Esophagus squamous epithelium (tissue), 5 donors: ENCODE data around the gene ASB8. TPM values are rescaled to one million over a fixed set of nuclear protein-coding genes. Genes with fewer than 3 reads are reported as not detected.

ENCODE experiments used
- DNase-seq: peaks from one replicate; lab custom pipeline; 2025; lab: John Stamatoyannopoulos, UW
- H3K27ac ChIP-seq, 4 donors: fragments of 200-600 bp; sonication (generic); one replicate each; pipeline ENCODE4 v1.5.1; 2016 to 2019; ENCODE audit warnings: mild to moderate bottlenecking in 1 of 4
- H3K27me3 ChIP-seq, 4 donors: fragments of 200-600 bp; sonication (generic); 1 replicate in 3 of 4; 2 replicates in 1 of 4; pipeline versions ENCODE4 v1.5.1 to v1.6.0; 2017 to 2021; ENCODE audit warnings: antibody characterized with exemption in 1 of 4
- H3K36me3 ChIP-seq, 3 donors: fragments of 200-600 bp; sonication (generic); one replicate each; pipeline ENCODE4 v1.5.1; 2016 to 2019
- H3K4me1 ChIP-seq, 3 donors: fragments of 200-600 bp; sonication (generic); one replicate each; pipeline ENCODE4 v1.5.1; 2017 to 2019
- H3K4me3 ChIP-seq, 4 donors: fragments of 200-600 bp; sonication (generic); 1 replicate in 3 of 4; 2 replicates in 1 of 4; pipeline ENCODE4 v1.5.1; 2016 to 2019; ENCODE audit warnings: mild to moderate bottlenecking in 2 of 4, moderate library complexity in 1 of 4
- H3K9me3 ChIP-seq, 3 donors: fragments of 200-600 bp; sonication (generic); one replicate each; pipeline ENCODE4 v1.5.1; 2016 to 2019
- CTCF ChIP-seq, 6 experiments: fragments of 450-650 bp in 4 of 6; fragments of 200-600 bp in 2 of 6; sonication (generic) in 2 of 6; IDR thresholded peaks; one replicate each; pipeline ENCODE4 v1.5.1; 2016 to 2019; ENCODE audit warnings: antibody characterized with exemption in 6 of 6, mild to moderate bottlenecking in 4 of 6, moderate library complexity in 4 of 6
- POLR2A ChIP-seq, 4 donors: fragments of 450-650 bp; IDR thresholded peaks; one replicate each; pipeline ENCODE4 v1.6.1; 2017; ENCODE audit warnings: antibody characterized with exemption in 4 of 4, mild to moderate bottlenecking in 4 of 4, moderate library complexity in 3 of 4
- WGBS, 2 donors: methylation state at CpG; one replicate each; pipeline ENCODE4 v1.1.5; 2018; 5-methylcytosine and 5-hydroxymethylcytosine counted together
- intact Hi-C: fragments of 100-400 bp; cut with DNase I; formaldehyde crosslinking; loops from one replicate; pipeline ENCODE4 v1.15.0; 2022
- total RNA-seq, 4 donors: library from RNA; depleted of rRNA; stranded (reverse); fragments of >200 nt; gene quantifications; one replicate each; pipeline ENCODE4 v1.1.0, GENCODE V29; 2016
- donor health status: DM: yes; HTN: yes; CAD: no.

ASB8 gene
- total RNA-seq, 4 donors from 2014 or later: 13.2 to 28.2 (median 24.8) TPM

DNA sequence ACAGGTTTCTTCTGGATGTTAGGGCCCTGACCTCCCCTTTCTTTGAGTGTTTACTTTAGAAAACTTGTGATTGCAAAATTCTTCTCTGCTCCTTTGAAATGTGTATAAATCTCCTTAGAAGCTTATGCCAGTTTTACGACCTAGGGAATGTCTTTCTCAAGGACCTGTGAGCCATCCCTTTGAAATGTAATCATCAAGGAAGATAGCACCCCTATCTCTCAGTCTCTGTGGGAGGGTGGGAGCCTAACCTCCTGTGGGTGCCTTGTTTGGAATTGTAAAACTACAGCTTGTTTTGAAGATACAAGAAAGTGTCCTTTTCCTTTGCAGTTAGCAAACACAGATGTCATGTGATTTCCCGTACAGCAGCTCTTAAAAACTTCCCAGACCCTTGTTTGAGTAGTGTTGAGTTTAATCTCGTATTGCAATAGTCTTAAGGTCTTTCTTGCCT lies 42.5 kb upstream of the ASB8 start:
- TF ChIP-seq POLR2A (IDR thresholded peaks at IDR 0.05) (no peak), CTCF (IDR thresholded peaks at IDR 0.05) (no peak)
- peak overlapping the region; percentile 11 to 98 (median 96) for H3K27ac ChIP-seq
- H3K9me3 ChIP-seq: peaks cover 0 to 12% (median 0%) of the 10 kb centered on the region in 3 donors
- WGBS, 2 donors: 40 to 50% methylated on average over 3 of the region's 3 CpGs
- peaks cover 0 to 51% (median 3%) of the 10 kb centered on the region in 3 donors for H3K4me1 ChIP-seq
- intact Hi-C loops: no loop called here
- no peaks in the 10 kb centered on the region for H3K27me3 ChIP-seq
- no peak for DNase-seq
- H3K36me3 ChIP-seq: no peaks in the 10 kb centered on the region
- H3K4me3 ChIP-seq: peak overlapping the region in 3 of 4 donors; percentile 76 to 85 (median 79)

DNA sequence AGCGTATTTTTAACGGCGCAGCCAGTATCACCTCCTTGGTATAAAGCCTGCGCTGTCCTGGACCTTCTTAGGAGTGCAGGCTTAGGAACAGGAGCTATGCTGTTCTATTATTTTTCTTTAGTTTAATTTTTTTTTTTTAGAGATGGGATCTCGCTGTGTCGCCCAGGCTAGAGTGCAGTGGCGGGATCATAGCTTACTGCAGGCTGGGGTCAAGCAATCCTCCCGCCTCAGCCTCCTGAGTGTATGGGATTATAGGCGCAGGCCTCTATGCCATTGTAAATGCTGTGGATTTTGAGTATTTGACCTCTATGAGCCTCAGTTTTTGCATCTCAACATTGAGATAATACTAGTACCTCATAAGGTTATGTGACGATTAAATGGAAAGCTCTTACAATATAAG lies 41.7 kb upstream of the ASB8 start:
- intact Hi-C loops: no loop called here
- no peaks in the 10 kb centered on the region for H3K36me3 ChIP-seq
- H3K4me1 ChIP-seq: peaks cover 0 to 59% (median 3%) of the 10 kb centered on the region in 3 donors
- no peak for DNase-seq
- peak overlapping the region; percentile 49 to 85 (median 78) for H3K4me3 ChIP-seq
- WGBS, 2 donors: 59 to 60% methylated on average over 10 of the region's 10 CpGs
- H3K27me3 ChIP-seq: no peaks in the 10 kb centered on the region
- H3K27ac ChIP-seq: peak overlapping the region; percentile 93 to 98 (median 98)
- peaks cover 0 to 4% (median 0%) of the 10 kb centered on the region in 3 donors for H3K9me3 ChIP-seq
- no peak for TF ChIP-seq CTCF (IDR thresholded peaks at IDR 0.05)
- no peak for TF ChIP-seq POLR2A (IDR thresholded peaks at IDR 0.05)

- H3K9me3 ChIP-seq: peaks cover 0 to under 1% (median 0%) of the 10 kb centered on the region in 3 donors
- H3K36me3 ChIP-seq: no peaks in the 10 kb centered on the region
- TF ChIP-seq POLR2A (IDR thresholded peaks at IDR 0.05) (no peak), CTCF (IDR thresholded peaks at IDR 0.05) (no peak)
- DNase-seq: no peak
- H3K27ac ChIP-seq: peak overlapping the region; percentile 93 to 98 (median 98)
- intact Hi-C loops: no loop called here
- WGBS, 2 donors: 31 to 39% methylated on average over 11 to 12 of the region's 26 CpGs
- H3K4me1 ChIP-seq: peaks cover 0 to 63% (median 3%) of the 10 kb centered on the region in 3 donors
- H3K4me3 ChIP-seq: peak overlapping the region; percentile 49 to 85 (median 78)
- H3K27me3 ChIP-seq: no peaks in the 10 kb centered on the region
Measured at GRCh38 chr12:48198672-48198971, 41.3 kb upstream of the ASB8 start.

DNA sequence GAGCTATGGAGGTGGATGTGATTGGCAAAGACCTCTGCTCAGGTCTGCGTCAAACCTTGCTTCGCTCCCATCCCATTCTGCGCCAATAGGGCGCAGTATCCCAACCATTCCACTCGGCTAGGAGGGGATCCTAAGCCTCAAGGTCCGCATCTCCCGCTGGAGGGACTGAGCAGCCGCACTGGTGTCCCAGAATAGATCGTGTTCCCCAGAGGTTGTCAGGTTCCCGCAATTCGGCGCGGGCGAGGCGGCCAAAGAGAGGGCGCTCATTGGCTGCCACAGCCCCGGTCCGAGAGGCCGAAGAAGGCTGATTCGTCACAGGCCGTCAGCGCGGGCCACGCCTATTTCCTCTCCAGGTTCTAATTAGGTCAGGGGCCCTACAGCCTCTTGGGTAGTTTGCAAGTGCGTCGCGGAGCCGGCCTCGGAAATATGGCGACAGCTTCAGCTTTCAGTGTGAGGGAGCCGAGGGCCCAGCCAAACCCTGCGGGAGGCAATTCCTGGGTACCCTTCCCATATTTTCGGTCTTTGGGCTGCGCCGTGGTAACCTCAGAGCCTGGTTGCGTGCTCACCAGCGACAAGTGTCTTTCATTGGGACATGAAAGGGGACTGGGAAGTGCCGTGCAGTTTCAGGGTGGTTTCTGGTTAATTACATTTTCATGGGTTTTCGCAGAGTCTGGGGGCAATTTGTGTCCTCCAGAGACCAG lies 40.8 kb upstream of the ASB8 start:
- H3K4me3 ChIP-seq: peak overlapping the region; percentile 49 to 85 (median 78)
- peaks cover under 1 to 68% (median 6%) of the 10 kb centered on the region in 3 donors for H3K4me1 ChIP-seq
- H3K9me3 ChIP-seq: no peaks in the 10 kb centered on the region
- no peaks in the 10 kb centered on the region for H3K27me3 ChIP-seq
- intact Hi-C loops: no loop called here
- peak overlapping the region; percentile 93 to 98 (median 98) for H3K27ac ChIP-seq
- no peaks in the 10 kb centered on the region for H3K36me3 ChIP-seq
- WGBS, 2 donors: 3 to 8% methylated on average over 4 to 6 of the region's 39 CpGs
- TF ChIP-seq CTCF (IDR thresholded peaks at IDR 0.05) (peak in 1 of 6 experiments; percentile 5), POLR2A (IDR thresholded peaks at IDR 0.05) (peak in 3 of 4 donors; percentile 61 to 98 (median 96))
- DNase-seq: peak; percentile 90

GRCh38 chr12:48197549-48197970 lies 40.2 kb upstream of the ASB8 start:
- intact Hi-C loops: no loop called here
- 0 to 1% methylated on average over 10 of the region's 10 CpGs for WGBS, 2 donors
- Histone ChIP-seq H3K27ac (peak overlapping the region; percentile 93 to 98 (median 98)), H3K9me3 (no peaks in the 10 kb centered on the region), H3K27me3 (no peaks in the 10 kb centered on the region), H3K4me1 (peaks cover 6 to 73% (median 9%) of the 10 kb centered on the region in 3 donors), H3K36me3 (no peaks in the 10 kb centered on the region), H3K4me3 (peak overlapping the region; percentile 49 to 85 (median 78))
- no peak for DNase-seq
- TF ChIP-seq POLR2A (IDR thresholded peaks at IDR 0.05) (no peak), CTCF (IDR thresholded peaks at IDR 0.05) (peak in 4 of 6 experiments; percentile 26 to 57 (median 47))
